HFF-Myc (cell line): ENCODE measurements around the gene HEPACAM.

Experiments
- DNase-seq: peaks from one replicate; pipeline ENCODE4 v3.0.0-alpha.2; 2011; ENCODE audit warnings: low read depth; ENCODE audit errors: extremely low read depth
- H3K4me3 ChIP-seq: replicated peaks from 2 replicates; pipeline ENCODE4 v1.5.1; 2011; ENCODE audit warnings: low read depth, mild to moderate bottlenecking, control low read depth, low read length
- CTCF ChIP-seq: IDR thresholded peaks from 2 replicates; pipeline ENCODE4 v1.5.1; 2012; ENCODE audit warnings: mild to moderate bottlenecking, low read depth, low read length, control low read depth; ENCODE audit errors: missing control alignments

HEPACAM gene

GRCh38 chr11:124943741-124944140, 7.9 kb upstream of the HEPACAM start:
- no peak overlapping the region for H3K4me3 ChIP-seq
- no peak for DNase-seq
- no peak for TF ChIP-seq CTCF

GRCh38 chr11:124943254-124943616, 7.4 kb upstream of the HEPACAM start:
- DNase-seq, result no peak
- no peak overlapping the region for H3K4me3 ChIP-seq
- no peak for TF ChIP-seq CTCF

GRCh38 chr11:124942466-124943253, 6.8 kb upstream of the HEPACAM start:
- no peak overlapping the region for H3K4me3 ChIP-seq
- no peak for TF ChIP-seq CTCF
- no peak for DNase-seq

- no peak for DNase-seq
- TF ChIP-seq CTCF, result no peak
- no peak overlapping the region for H3K4me3 ChIP-seq
These were observed 5.9 kb upstream of the HEPACAM start for GRCh38 chr11:124941703-124942102.

GRCh38 chr11:124938970-124939369, 3.1 kb upstream of the HEPACAM start:
- no peak for DNase-seq
- TF ChIP-seq CTCF, result no peak
- H3K4me3 ChIP-seq, result no peak overlapping the region

GRCh38 chr11:124938206-124938765, 2.4 kb upstream of the HEPACAM start:
- no peak overlapping the region for H3K4me3 ChIP-seq
- no peak for TF ChIP-seq CTCF
- DNase-seq, result no peak
